Neural progenitor cell (in vitro differentiated cells): Measurements from ENCODE around the gene PRKCB.

Experiments
- CTCF ChIP-seq: fragments of 200-600 bp; sonication (generic); IDR thresholded peaks from 2 replicates; pipeline ENCODE4 v1.5.1; 2017; ENCODE audit warnings: antibody characterized with exemption, mild to moderate bottlenecking
- EZH2 ChIP-seq: fragments of 200-600 bp; sonication (generic); IDR thresholded peaks from 2 replicates; pipeline ENCODE4 v1.6.1; 2017; ENCODE audit warnings: antibody characterized with exemption, mild to moderate bottlenecking, moderate library complexity

- no peak for TF ChIP-seq CTCF
- no peak for TF ChIP-seq EZH2
Measured at GRCh38 chr16:23934610-23935236, 98.9 kb downstream of the PRKCB start.
